OCI-LY1 (cell line): ENCODE data around the gene SLC25A1.

Experiments
- H2AFZ ChIP-seq: fragments of 200-600 bp; sonication (generic), shearing (Covaris generic); 2 replicates; pipeline ENCODE4 v1.6.0; 2014; ENCODE audit warnings: antibody characterized with exemption, mild to moderate bottlenecking, low read length
- H3F3A ChIP-seq: fragments of 200-600 bp; sonication (generic), shearing (Covaris generic); 2 replicates; pipeline ENCODE4 v1.6.0; 2014; ENCODE audit warnings: mild to moderate bottlenecking, antibody characterized with exemption, low read length, moderate library complexity; ENCODE audit not compliant: insufficient read depth
- H3K27ac ChIP-seq: fragments of 200-600 bp; sonication (generic); 2 replicates; pipeline ENCODE4 v1.5.1; 2014; ENCODE audit warnings: low read length, mixed run types, mild to moderate bottlenecking, low read depth; ENCODE audit not compliant: poor library complexity, severe bottlenecking
- H3K27me3 ChIP-seq: fragments of 200-600 bp; sonication (generic); 2 replicates; pipeline ENCODE4 v1.6.0; 2014; ENCODE audit warnings: antibody characterized with exemption, mild to moderate bottlenecking, low read length, moderate library complexity; ENCODE audit not compliant: insufficient read depth
- H3K36me3 ChIP-seq: fragments of 200-600 bp; sonication (generic); 2 replicates; pipeline ENCODE4 v1.6.1; 2014; ENCODE audit warnings: mild to moderate bottlenecking, antibody characterized with exemption, low read length, moderate library complexity, mixed read lengths; ENCODE audit not compliant: insufficient read depth
- H3K4me1 ChIP-seq: fragments of 200-600 bp; sonication (generic); 2 replicates; pipeline ENCODE4 v1.5.1; 2014; ENCODE audit warnings: mild to moderate bottlenecking, low read length, moderate library complexity; ENCODE audit not compliant: insufficient read depth, severe bottlenecking
- H3K4me2 ChIP-seq: fragments of 200-600 bp; sonication (generic), shearing (Covaris generic); 2 replicates; pipeline ENCODE4 v1.6.1; 2014; ENCODE audit warnings: low read length
- H3K4me3 ChIP-seq: fragments of 200-600 bp; sonication (generic); 2 replicates; pipeline ENCODE4 v1.5.1; 2014; ENCODE audit warnings: low read length, low read depth, mild to moderate bottlenecking, mixed read lengths; ENCODE audit not compliant: poor library complexity, severe bottlenecking
- H3K79me2 ChIP-seq: fragments of 200-600 bp; shearing (Covaris generic); 2 replicates; pipeline ENCODE4 v1.6.1; 2016; ENCODE audit warnings: mixed run types, low read length, mixed read lengths; ENCODE audit not compliant: insufficient read depth
- H3K9ac ChIP-seq: fragments of 200-600 bp; sonication (generic), shearing (Covaris generic); 2 replicates; pipeline ENCODE4 v1.6.1; 2014; ENCODE audit warnings: mild to moderate bottlenecking, low read length, mixed read lengths
- H3K9me2 ChIP-seq: fragments of 200-600 bp; sonication (generic), shearing (Covaris generic); 2 replicates; pipeline ENCODE4 v1.6.1; 2014; ENCODE audit warnings: low read depth, mild to moderate bottlenecking, low read length, mixed read lengths
- H3K9me3 ChIP-seq: fragments of 200-600 bp; shearing (Covaris generic); 2 replicates; pipeline ENCODE4 v1.6.1; 2014; ENCODE audit warnings: low read length, mixed read lengths
- H4K20me1 ChIP-seq: fragments of 200-600 bp; sonication (generic), shearing (Covaris generic); 2 replicates; pipeline ENCODE4 v1.6.0; 2016; ENCODE audit warnings: mild to moderate bottlenecking, low read length; ENCODE audit not compliant: insufficient read depth
- EZH2 ChIP-seq: fragments of 200-600 bp; sonication (generic), shearing (Covaris generic); IDR thresholded peaks from 2 replicates; pipeline ENCODE4 v1.8.0; 2017; ENCODE audit warnings: borderline replicate concordance, mixed run types, mild to moderate bottlenecking, antibody characterized with exemption, low read length, moderate library complexity, mixed read lengths
- TF ChIP-seq, protein P1 (sequence below): fragments of 200-600 bp; sonication (generic), shearing (Covaris generic); IDR thresholded peaks from 2 replicates; pipeline ENCODE4 v1.5.1; 2017; ENCODE audit warnings: mild to moderate bottlenecking, antibody characterized with exemption, low read length, moderate library complexity, mixed read lengths

The SLC25A1 gene

DNA sequence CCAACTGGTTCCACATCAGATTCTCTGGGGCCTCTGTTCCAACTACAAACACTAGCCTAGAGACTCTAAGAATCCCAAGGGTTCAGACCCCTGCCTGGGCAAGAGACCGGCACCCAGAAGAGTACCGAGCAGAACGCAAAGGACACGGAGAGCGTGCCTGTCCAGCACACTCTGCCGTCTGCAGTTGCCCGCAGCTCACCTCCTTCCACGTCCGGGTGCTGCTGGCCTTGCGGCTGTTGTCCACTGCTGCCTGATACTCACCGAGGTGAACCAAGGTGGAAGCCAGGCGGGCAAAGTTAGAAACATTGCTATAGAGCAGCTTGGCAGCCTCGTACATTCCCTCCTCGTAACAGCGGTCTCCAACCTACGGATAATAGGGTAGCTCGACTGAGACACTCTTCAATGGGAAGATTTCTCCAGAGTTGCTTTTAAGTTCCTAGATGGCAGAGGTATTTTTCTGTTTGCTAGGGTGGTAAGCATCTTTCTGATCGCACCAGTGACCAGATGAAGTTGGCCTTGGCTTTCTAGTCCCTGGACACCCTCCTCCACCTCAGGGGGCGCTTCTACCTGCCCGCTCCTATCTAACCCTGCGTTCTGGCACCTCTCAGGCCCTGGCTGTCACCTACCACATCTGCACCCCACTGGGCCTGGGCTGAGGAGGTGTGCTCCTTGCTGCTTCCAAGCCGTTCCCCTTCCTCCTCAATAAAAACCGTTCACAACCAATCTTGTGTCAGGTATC, 22.8 kb upstream of the SLC25A1 start:
- H3K4me3 ChIP-seq: no peak overlapping the region
- H3K79me2 ChIP-seq: no peaks in the 10 kb centered on the region
- TF ChIP-seq EZH2: no peak
- TF ChIP-seq, protein P1, sequence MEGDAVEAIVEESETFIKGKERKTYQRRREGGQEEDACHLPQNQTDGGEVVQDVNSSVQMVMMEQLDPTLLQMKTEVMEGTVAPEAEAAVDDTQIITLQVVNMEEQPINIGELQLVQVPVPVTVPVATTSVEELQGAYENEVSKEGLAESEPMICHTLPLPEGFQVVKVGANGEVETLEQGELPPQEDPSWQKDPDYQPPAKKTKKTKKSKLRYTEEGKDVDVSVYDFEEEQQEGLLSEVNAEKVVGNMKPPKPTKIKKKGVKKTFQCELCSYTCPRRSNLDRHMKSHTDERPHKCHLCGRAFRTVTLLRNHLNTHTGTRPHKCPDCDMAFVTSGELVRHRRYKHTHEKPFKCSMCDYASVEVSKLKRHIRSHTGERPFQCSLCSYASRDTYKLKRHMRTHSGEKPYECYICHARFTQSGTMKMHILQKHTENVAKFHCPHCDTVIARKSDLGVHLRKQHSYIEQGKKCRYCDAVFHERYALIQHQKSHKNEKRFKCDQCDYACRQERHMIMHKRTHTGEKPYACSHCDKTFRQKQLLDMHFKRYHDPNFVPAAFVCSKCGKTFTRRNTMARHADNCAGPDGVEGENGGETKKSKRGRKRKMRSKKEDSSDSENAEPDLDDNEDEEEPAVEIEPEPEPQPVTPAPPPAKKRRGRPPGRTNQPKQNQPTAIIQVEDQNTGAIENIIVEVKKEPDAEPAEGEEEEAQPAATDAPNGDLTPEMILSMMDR: no peak
- H3K9ac ChIP-seq: no peak overlapping the region
- no peaks in the 10 kb centered on the region for H3K4me1 ChIP-seq
- no peaks in the 10 kb centered on the region for H4K20me1 ChIP-seq
- H3K9me3 ChIP-seq: no peaks in the 10 kb centered on the region
- H3K4me2 ChIP-seq: no peak overlapping the region
- H2AFZ ChIP-seq: no peak overlapping the region
- peaks cover 17% of the 10 kb centered on the region; the same call in 1 of the 2 replicates for H3K27me3 ChIP-seq
- no peaks in the 10 kb centered on the region for H3K36me3 ChIP-seq
- H3K9me2 ChIP-seq: no peaks in the 10 kb centered on the region
- no peak overlapping the region for H3K27ac ChIP-seq
- H3F3A ChIP-seq: no peaks in the 10 kb centered on the region

DNA sequence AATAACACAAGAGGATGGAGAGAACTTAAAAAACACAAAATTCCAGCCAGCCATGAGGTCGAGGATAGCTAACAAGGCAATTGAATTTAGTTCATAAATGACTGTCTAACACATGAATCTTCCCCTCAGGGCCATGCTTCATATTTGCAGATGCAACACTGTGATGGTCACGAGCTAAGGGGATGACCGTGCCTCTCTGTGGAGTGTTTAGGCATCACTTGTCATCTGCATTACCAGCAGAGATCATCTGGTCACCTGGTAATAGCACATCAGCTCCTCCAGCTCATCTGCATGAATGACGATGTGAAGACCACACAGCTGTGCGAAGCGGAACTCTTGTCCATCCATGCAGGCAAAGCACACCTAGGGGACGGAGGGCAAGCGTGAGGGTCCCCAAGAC, 20.9 kb upstream of the SLC25A1 start:
- H3K4me3 ChIP-seq: no peak overlapping the region
- peaks cover 21% of the 10 kb centered on the region; the same call in 1 of the 2 replicates for H3K27me3 ChIP-seq
- H3F3A ChIP-seq: no peaks in the 10 kb centered on the region
- TF ChIP-seq, protein P1: no peak
- TF ChIP-seq EZH2: no peak
- H3K27ac ChIP-seq: no peak overlapping the region
- H3K36me3 ChIP-seq: no peaks in the 10 kb centered on the region
- no peak overlapping the region for H3K4me2 ChIP-seq
- no peaks in the 10 kb centered on the region for H3K9me2 ChIP-seq
- H2AFZ ChIP-seq: no peak overlapping the region
- H3K4me1 ChIP-seq: peaks cover 7% of the 10 kb centered on the region
- no peak overlapping the region for H3K9ac ChIP-seq
- no peaks in the 10 kb centered on the region for H3K79me2 ChIP-seq
- H4K20me1 ChIP-seq: no peaks in the 10 kb centered on the region
- no peaks in the 10 kb centered on the region for H3K9me3 ChIP-seq

DNA sequence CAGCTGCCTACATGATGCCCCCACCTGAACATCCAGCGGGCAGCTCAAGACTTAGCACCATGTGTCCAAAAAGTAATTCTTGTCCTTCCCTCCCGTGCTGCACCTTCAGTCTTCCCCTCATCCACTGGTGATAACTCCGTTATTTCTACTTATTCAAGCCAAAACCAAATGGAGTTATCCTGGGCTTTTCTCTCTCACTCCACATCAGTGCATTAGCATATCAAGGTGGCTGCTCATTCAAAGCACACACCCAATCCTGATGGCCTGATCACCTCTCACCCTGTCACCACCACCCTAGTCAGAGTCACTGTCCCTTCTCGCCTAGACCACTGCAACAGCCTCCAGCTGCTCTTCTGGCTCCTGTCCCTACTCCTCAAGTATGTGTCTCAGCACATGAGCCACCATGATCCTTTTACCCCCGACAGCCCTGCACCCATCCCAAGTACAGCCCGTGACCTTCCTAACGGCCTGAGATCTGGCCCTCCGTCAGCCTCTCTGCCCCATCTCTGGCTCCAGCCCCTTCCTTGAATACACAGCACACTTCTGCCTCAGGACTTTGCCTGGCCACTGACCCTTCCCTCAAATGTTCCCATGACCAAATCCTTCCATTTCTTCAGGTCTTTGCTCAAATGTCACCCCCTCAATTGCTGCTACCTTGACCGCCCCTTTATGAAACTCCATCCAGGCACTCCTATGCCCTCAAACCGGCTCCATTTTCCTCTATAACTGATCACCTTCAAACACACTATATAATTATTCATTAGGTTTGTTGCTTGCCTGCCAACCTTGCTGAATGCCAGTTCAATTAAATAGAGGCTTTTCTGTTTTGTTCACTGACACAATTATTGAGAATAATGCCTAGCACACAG, 19.7 kb upstream of the SLC25A1 start:
- Histone ChIP-seq H3K36me3 (no peaks in the 10 kb centered on the region; the same call in 1 of the 2 replicates), H2AFZ (no peak overlapping the region), H3F3A (no peaks in the 10 kb centered on the region), H4K20me1 (no peaks in the 10 kb centered on the region), H3K27ac (no peak overlapping the region), H3K79me2 (no peaks in the 10 kb centered on the region), H3K9ac (no peak overlapping the region), H3K4me3 (no peak overlapping the region), H3K27me3 (peaks cover 15% of the 10 kb centered on the region; the same call in 1 of the 2 replicates), H3K9me2 (no peaks in the 10 kb centered on the region), H3K4me1 (peaks cover 7% of the 10 kb centered on the region), H3K4me2 (no peak overlapping the region), H3K9me3 (no peaks in the 10 kb centered on the region)
- TF ChIP-seq EZH2: no peak
- TF ChIP-seq, protein P1: no peak
